DND-41 (cell line): ENCODE results near the gene KCNS3.

Experiments used
- ATAC-seq: fragments of 200-7000 bp; cut with Tn5 transposase; 3 replicates; pipeline ENCODE4 v1.9.1; 2021; ENCODE audit warnings: low read depth; ENCODE audit not compliant: insufficient read depth
- DNase-seq: peaks from one replicate; pipeline ENCODE4 v3.0.0-alpha.2; 2020
- H2AFZ ChIP-seq: 2 replicates; pipeline ENCODE4 v1.6.0; 2012; ENCODE audit warnings: low read depth, low read length
- H3K27ac ChIP-seq: 2 replicates; pipeline ENCODE4 v1.5.1; 2012; ENCODE audit warnings: low read length, inconsistent platforms
- H3K27me3 ChIP-seq: fragments of 200-600 bp; sonication (generic); 2 replicates; pipeline ENCODE4 v1.6.0; 2012; ENCODE audit warnings: low read length, mild to moderate bottlenecking, inconsistent platforms; ENCODE audit not compliant: insufficient read depth, poor library complexity
- H3K36me3 ChIP-seq: 2 replicates; pipeline ENCODE4 v1.5.1; 2012; ENCODE audit warnings: low read length, inconsistent platforms; ENCODE audit not compliant: insufficient read depth
- H3K4me1 ChIP-seq: 2 replicates; pipeline ENCODE4 v1.5.1; 2012; ENCODE audit warnings: mild to moderate bottlenecking, low read length; ENCODE audit not compliant: insufficient read depth
- H3K4me2 ChIP-seq: 2 replicates; pipeline ENCODE4 v1.6.0; 2012; ENCODE audit warnings: mild to moderate bottlenecking, moderate library complexity, low read length, inconsistent platforms; ENCODE audit not compliant: insufficient read depth
- H3K4me3 ChIP-seq, 2 experiments: fragments of 200-600 bp in 1 of 2; shearing (Covaris generic) in 1 of 2; 2 replicates each; pipeline ENCODE4 v1.5.1; 2012 to 2016; ENCODE audit warnings: inconsistent platforms in 2 of 2, low read length in 2 of 2, mild to moderate bottlenecking in 2 of 2, low read depth in 1 of 2, moderate library complexity in 1 of 2
- H3K79me2 ChIP-seq: 2 replicates; pipeline ENCODE4 v1.6.0; 2012; ENCODE audit warnings: low read length, inconsistent platforms; ENCODE audit not compliant: insufficient read depth
- H3K9ac ChIP-seq: 2 replicates; pipeline ENCODE4 v1.6.0; 2012; ENCODE audit warnings: low read depth, mild to moderate bottlenecking, inconsistent platforms, low read length, moderate library complexity
- H3K9me3 ChIP-seq: 2 replicates; pipeline ENCODE4 v1.5.1; 2012; ENCODE audit warnings: low read length, moderate library complexity, mild to moderate bottlenecking, inconsistent platforms; ENCODE audit not compliant: insufficient read depth, severe bottlenecking
- H4K20me1 ChIP-seq: 2 replicates; pipeline ENCODE4 v1.6.0; 2012; ENCODE audit warnings: low read length; ENCODE audit not compliant: insufficient read depth
- EZH2 ChIP-seq: IDR thresholded peaks from 3 replicates; pipeline ENCODE4 v1.6.1; 2012; ENCODE audit warnings: borderline replicate concordance, low read depth, mild to moderate bottlenecking, moderate library complexity, low read length, inconsistent platforms; ENCODE audit not compliant: severe bottlenecking
- TF ChIP-seq, protein P1 (sequence below): IDR thresholded peaks from 2 replicates; pipeline ENCODE4 v1.5.1; 2012; ENCODE audit warnings: borderline replicate concordance, low read length, moderate library complexity, mild to moderate bottlenecking; ENCODE audit not compliant: poor library complexity, severe bottlenecking; ENCODE audit errors: extremely low read depth

Gene KCNS3

DNA sequence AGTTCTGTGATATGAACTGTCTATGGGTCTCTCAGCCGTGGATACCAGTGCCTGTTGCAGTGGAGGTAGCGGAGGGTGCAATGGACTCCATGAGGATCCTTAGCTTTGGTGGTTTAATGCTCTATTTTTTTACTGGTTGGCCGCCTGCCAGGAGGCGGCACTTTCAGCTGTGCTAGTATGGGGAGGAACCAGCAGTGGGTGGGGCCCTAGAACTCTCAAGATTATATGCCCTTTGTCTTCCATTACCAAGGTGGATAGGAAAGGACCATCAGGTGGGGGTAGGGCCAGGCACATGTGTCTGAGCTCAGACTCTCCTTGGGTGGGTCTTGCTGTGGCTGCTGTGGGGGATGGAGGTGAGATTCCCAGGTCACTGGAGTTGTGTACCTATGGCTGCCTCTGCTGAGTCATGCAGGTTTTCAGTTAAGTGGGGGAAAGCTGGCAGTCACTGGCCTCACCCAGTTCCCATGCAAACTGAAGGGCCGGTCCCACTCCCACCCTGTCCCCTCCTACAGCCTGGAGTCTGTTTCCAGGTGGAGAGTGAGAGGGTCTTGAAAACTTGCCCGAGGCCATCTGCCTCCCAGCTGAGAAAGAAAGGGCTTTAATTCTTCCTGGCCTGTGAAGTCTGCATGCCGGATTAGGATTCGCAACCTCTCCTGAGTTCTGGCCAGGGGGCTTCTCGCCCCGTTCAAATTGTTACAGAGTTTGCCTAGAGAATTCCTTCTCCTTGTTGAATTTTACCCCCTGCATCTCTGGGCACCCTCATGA, 14.5 kb downstream of the KCNS3 start:
- Histone ChIP-seq H3K36me3 (no peaks in the 10 kb centered on the region), H3K27ac (no peak overlapping the region), H3K4me1 (no peaks in the 10 kb centered on the region), H3K9ac (no peak overlapping the region), H3K27me3 (peaks cover 3% of the 10 kb centered on the region), H4K20me1 (no peaks in the 10 kb centered on the region), H3K79me2 (no peaks in the 10 kb centered on the region), H3K4me2 (no peak overlapping the region), H2AFZ (no peak overlapping the region), H3K4me3 (no peak overlapping the region), H3K9me3 (no peaks in the 10 kb centered on the region)
- DNase-seq (no peak), ATAC-seq (no peak)
- TF ChIP-seq, protein P1, sequence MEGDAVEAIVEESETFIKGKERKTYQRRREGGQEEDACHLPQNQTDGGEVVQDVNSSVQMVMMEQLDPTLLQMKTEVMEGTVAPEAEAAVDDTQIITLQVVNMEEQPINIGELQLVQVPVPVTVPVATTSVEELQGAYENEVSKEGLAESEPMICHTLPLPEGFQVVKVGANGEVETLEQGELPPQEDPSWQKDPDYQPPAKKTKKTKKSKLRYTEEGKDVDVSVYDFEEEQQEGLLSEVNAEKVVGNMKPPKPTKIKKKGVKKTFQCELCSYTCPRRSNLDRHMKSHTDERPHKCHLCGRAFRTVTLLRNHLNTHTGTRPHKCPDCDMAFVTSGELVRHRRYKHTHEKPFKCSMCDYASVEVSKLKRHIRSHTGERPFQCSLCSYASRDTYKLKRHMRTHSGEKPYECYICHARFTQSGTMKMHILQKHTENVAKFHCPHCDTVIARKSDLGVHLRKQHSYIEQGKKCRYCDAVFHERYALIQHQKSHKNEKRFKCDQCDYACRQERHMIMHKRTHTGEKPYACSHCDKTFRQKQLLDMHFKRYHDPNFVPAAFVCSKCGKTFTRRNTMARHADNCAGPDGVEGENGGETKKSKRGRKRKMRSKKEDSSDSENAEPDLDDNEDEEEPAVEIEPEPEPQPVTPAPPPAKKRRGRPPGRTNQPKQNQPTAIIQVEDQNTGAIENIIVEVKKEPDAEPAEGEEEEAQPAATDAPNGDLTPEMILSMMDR, result no peak
- TF ChIP-seq EZH2, result no peak

DNA sequence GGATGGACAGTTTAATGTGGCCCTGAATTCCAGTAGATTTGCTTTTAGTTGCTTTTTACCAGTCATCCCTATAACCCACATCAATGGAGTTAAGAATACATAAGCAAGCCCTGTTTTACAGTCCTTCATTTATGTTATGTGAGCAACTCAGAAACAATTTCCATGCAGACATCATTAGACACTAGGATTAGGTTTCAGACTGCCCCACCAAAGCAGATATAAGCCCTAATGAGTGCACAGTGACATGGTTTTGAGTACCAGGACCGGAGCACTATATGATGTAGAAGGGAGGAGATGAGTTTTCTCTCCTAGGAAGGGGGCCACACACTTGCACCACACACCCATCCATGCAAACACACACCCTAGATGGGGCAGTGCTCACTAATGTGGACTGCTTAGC, 15.5 kb downstream of the KCNS3 start:
- TF ChIP-seq, protein P1, result no peak
- no peak for TF ChIP-seq EZH2
- H2AFZ ChIP-seq, result no peak overlapping the region
- H4K20me1 ChIP-seq, result no peaks in the 10 kb centered on the region
- no peak overlapping the region for H3K9ac ChIP-seq
- no peak overlapping the region for H3K27ac ChIP-seq
- H3K4me1 ChIP-seq, result no peaks in the 10 kb centered on the region
- ATAC-seq (no peak), DNase-seq (no peak)
- no peaks in the 10 kb centered on the region for H3K36me3 ChIP-seq
- no peaks in the 10 kb centered on the region for H3K9me3 ChIP-seq
- no peaks in the 10 kb centered on the region for H3K79me2 ChIP-seq
- H3K4me2 ChIP-seq, result no peak overlapping the region
- peaks cover 3% of the 10 kb centered on the region for H3K27me3 ChIP-seq
- H3K4me3 ChIP-seq, result no peak overlapping the region

DNA sequence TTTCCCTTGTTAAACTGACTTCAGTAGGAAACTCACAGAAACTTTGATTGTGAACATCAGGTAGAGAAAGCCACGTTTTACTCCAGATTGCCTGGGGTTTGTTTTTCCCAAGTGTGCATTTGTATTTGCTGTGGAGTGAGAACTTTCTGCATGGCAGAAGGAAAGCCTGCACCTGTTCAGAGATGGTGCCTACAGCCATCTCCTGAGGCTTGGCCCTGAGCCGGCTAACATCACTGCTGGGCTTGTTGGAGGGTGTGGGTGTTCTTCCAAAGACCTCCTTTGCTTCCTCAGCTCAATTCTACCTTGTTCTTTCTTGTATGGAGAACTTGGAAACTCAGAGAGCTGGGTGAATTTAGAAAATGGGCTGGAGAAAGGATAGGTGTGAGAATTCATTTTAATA, 16.1 kb downstream of the KCNS3 start:
- no peak overlapping the region for H3K9ac ChIP-seq

More for the DNA sequence above, 16.1 kb downstream of the KCNS3 start:
- Histone ChIP-seq H3K27ac (no peak overlapping the region), H3K4me3 (no peak overlapping the region), H3K4me2 (no peak overlapping the region), H2AFZ (no peak overlapping the region), H3K4me1 (no peaks in the 10 kb centered on the region), H3K9me3 (no peaks in the 10 kb centered on the region), H3K79me2 (no peaks in the 10 kb centered on the region), H4K20me1 (no peaks in the 10 kb centered on the region), H3K27me3 (peaks cover 3% of the 10 kb centered on the region), H3K36me3 (no peaks in the 10 kb centered on the region)
- ATAC-seq (no peak), DNase-seq (no peak)
- TF ChIP-seq, protein P1, result no peak
- no peak for TF ChIP-seq EZH2
